Heart left ventricle (tissue), 13 donors: ENCODE results near the gene BOC.

ENCODE experiments used
- CTCF ChIP-seq, 12 donors: fragments of 200-600 bp; sonication (generic) in 4 of 12; IDR thresholded peaks; one replicate each; pipeline versions ENCODE4 v1.5.0 to v1.8.0; 2018 to 2022; ENCODE audit warnings: antibody characterized with exemption in 12 of 12, mild to moderate bottlenecking in 5 of 12
- POLR2A ChIP-seq, 2 donors: fragments of 450-650 bp; IDR thresholded peaks; one replicate each; pipeline ENCODE4 v1.6.1; 2017; ENCODE audit warnings: antibody characterized with exemption in 2 of 2, mild to moderate bottlenecking in 2 of 2, moderate library complexity in 2 of 2
- donor health status: ischemic (EF 13 %, LVEDD 7.1; RV severe dilation, severe dysfunction).
- donor health status: DM: no; HTN: yes; CAD: no.
- donor health status: DM: no; HTN: no; CAD: no.
- donor health status: ischemic (EF 25% LVEDD 6.9; RV normal size, moderate dysfunction).
- donor health status: ischemic (EF 25% LVEDD 5.7; RV mildly dilated, moderate dysfunction).
- donor health status: ischemic (EF 35%, LVEDD 5.7; RV mildly dilated, moderate dysfunction).
- donor health status: nonischemic (EF 11% LVEDD 7.7; RV severe dilation, severe dysfunction).
- donor health status: DM: yes; HTN: yes; CAD: no.
- donor health status: PGD.
- donor health status: ischemic (EF 29% LVEDD 5.4; RV normal size, mild dysfunction).
- donor health status: nonischemic (EF 23%, LVEDD 6.1; RV moderate dilation, normal function).

- TF ChIP-seq CTCF (IDR thresholded peaks at IDR 0.05) (no peak), POLR2A (IDR thresholded peaks at IDR 0.05) (no peak)
These were observed 77.5 kb downstream of the BOC start for GRCh38 chr3:113288881-113289280.
